H1 (cell line): ENCODE measurements around the gene MLC1. TPM values are rescaled to one million over a fixed set of nuclear protein-coding genes. Genes with fewer than 3 reads are reported as not detected.
A peak's percentile ranks its signal among the peaks of the same experiment; 100 is the strongest.

Experiments
- CTCF ChIA-PET: fragments of 300-600 bp; sonication (Branson Sonifier 250); formaldehyde crosslinking; loops from one replicate; lab custom pipeline; 2021; ENCODE audit not compliant: partially characterized antibody; lab: Charles Lee
- POLR2A ChIA-PET: fragments of 300-600 bp; sonication (Branson Sonifier 250); formaldehyde crosslinking; loops from one replicate; lab custom pipeline; 2021; ENCODE audit warnings: inconsistent platforms; ENCODE audit not compliant: partially characterized antibody; lab: Charles Lee
- DNase-seq, 2 experiments: peaks; one replicate each; pipeline versions ENCODE4 v3.0.0 to v3.0.0-alpha.2; 2010 to 2022; ENCODE audit warnings: low spot score in 2 of 2, low read depth in 1 of 2, mixed read lengths in 1 of 2
- FAIRE-seq: peaks from 2 replicates; lab custom pipeline; 2011; peaks lifted over from hg19 to GRCh38; lab: Jason Lieb, UNC
- H2AFZ ChIP-seq: 2 replicates; pipeline ENCODE4 v1.8.1; 2012; ENCODE audit warnings: low read length, inconsistent platforms
- H2AK5ac ChIP-seq: 2 replicates; pipeline ENCODE4 v1.6.1; 2013; ENCODE audit warnings: low read depth, low read length
- H2BK120ac ChIP-seq: replicated peaks from 2 replicates; pipeline ENCODE3; 2013; ENCODE audit warnings: low read depth, low read length, inconsistent platforms
- H2BK12ac ChIP-seq: 2 replicates; pipeline ENCODE4 v1.6.1; 2013; ENCODE audit warnings: low read depth, low read length
- H2BK15ac ChIP-seq: 2 replicates; pipeline ENCODE4 v1.6.1; 2013; ENCODE audit warnings: low read length
- H2BK20ac ChIP-seq: 2 replicates; pipeline ENCODE4 v1.6.1; 2013; ENCODE audit warnings: low read length
- H2BK5ac ChIP-seq: 2 replicates; pipeline ENCODE4 v1.6.1; 2013; ENCODE audit warnings: low read depth, low read length
- H3K14ac ChIP-seq: 2 replicates; pipeline ENCODE4 v1.6.1; 2013; ENCODE audit warnings: inconsistent platforms; ENCODE audit not compliant: insufficient read length
- H3K18ac ChIP-seq: 2 replicates; pipeline ENCODE4 v1.6.1; 2013; ENCODE audit warnings: low read length; ENCODE audit errors: extremely low read depth
- H3K23ac ChIP-seq: 2 replicates; pipeline ENCODE4 v1.6.1; 2013; ENCODE audit warnings: inconsistent platforms; ENCODE audit not compliant: insufficient read length
- H3K23me2 ChIP-seq: 2 replicates; pipeline ENCODE4 v1.6.1; 2013; ENCODE audit warnings: low read depth, low read length
- H3K27ac ChIP-seq: 2 replicates; pipeline ENCODE4 v1.6.1; 2011; ENCODE audit warnings: low read depth, low read length, inconsistent platforms
- H3K27me3 ChIP-seq, 4 experiments: replicated peaks in 1 of 4; 1 replicate in 1 of 4; 2 replicates in 3 of 4; pipeline versions ENCODE4 v1.6.1 to v1.8.1; 2011 to 2013; ENCODE audit warnings: low read length in 3 of 4, mild to moderate bottlenecking in 3 of 4, inconsistent platforms in 2 of 4, mixed read lengths in 2 of 4, moderate library complexity in 1 of 4; ENCODE audit not compliant: control insufficient read depth in 3 of 4, insufficient read depth in 3 of 4; ENCODE audit errors: extremely low read depth in 1 of 4
- H3K36me3 ChIP-seq, 4 experiments: 2 replicates each; pipeline versions ENCODE4 v1.6.1 to v1.8.1; 2011 to 2013; ENCODE audit warnings: mild to moderate bottlenecking in 4 of 4, low read length in 3 of 4, moderate library complexity in 2 of 4, control low read depth in 1 of 4, inconsistent platforms in 1 of 4; ENCODE audit not compliant: insufficient read depth in 4 of 4, control insufficient read depth in 2 of 4
- H3K4ac ChIP-seq: replicated peaks from 2 replicates; pipeline ENCODE3; 2013; ENCODE audit warnings: low read length, low read depth, mixed read lengths, inconsistent platforms; ENCODE audit not compliant: insufficient read length
- H3K4me1 ChIP-seq, 4 experiments: replicated peaks in 1 of 4; 1 replicate in 1 of 4; 2 replicates in 3 of 4; pipeline versions ENCODE4 v1.6.1 to v1.8.1; 2011 to 2013; ENCODE audit warnings: low read length in 3 of 4, inconsistent platforms in 2 of 4, mixed read lengths in 1 of 4; ENCODE audit not compliant: insufficient read depth in 4 of 4, control insufficient read depth in 3 of 4
- H3K4me2 ChIP-seq, 2 experiments: 2 replicates each; pipeline versions ENCODE4 v1.6.1 to v1.8.1; 2011 to 2013; ENCODE audit warnings: low read depth in 2 of 2, low read length in 2 of 2, control low read depth in 1 of 2, inconsistent platforms in 1 of 2, mild to moderate bottlenecking in 1 of 2; ENCODE audit not compliant: insufficient read depth in 1 of 2
- H3K4me3 ChIP-seq, 4 experiments: fragments of 200-600, 300-600 bp in 1 of 4; sonication (generic), shearing (Covaris generic), sonication (Bioruptor Twin) in 1 of 4; 2 replicates each; pipeline versions ENCODE4 v1.5.1 to v1.8.1; 2011 to 2016; ENCODE audit warnings: low read length in 4 of 4, low read depth in 3 of 4, control low read depth in 2 of 4, inconsistent platforms in 2 of 4, mild to moderate bottlenecking in 2 of 4, mixed read lengths in 1 of 4, moderate library complexity in 1 of 4; ENCODE audit not compliant: insufficient read depth in 2 of 4; ENCODE audit errors: extremely low read depth in 1 of 4
- H3K56ac ChIP-seq: replicated peaks from 2 replicates; pipeline ENCODE3; 2013; ENCODE audit warnings: low read depth, mild to moderate bottlenecking, mixed read lengths, low read length, inconsistent platforms; ENCODE audit not compliant: insufficient read length
- H3K79me1 ChIP-seq: 2 replicates; pipeline ENCODE4 v1.6.1; 2013; ENCODE audit warnings: low read depth, low read length, control low read depth
- H3K79me2 ChIP-seq, 2 experiments: 2 replicates each; pipeline versions ENCODE4 v1.6.1 to v1.8.1; 2012 to 2013; ENCODE audit warnings: low read length in 2 of 2, mild to moderate bottlenecking in 2 of 2, inconsistent platforms in 1 of 2; ENCODE audit not compliant: insufficient read depth in 2 of 2, control insufficient read depth in 1 of 2
- H3K9ac ChIP-seq, 4 experiments: replicated peaks in 1 of 4; 1 replicate in 1 of 4; 2 replicates in 3 of 4; pipeline versions ENCODE4 v1.6.1 to v1.8.1; 2011 to 2013; ENCODE audit warnings: low read depth in 3 of 4, low read length in 3 of 4, control low read depth in 2 of 4, mild to moderate bottlenecking in 2 of 4, moderate library complexity in 2 of 4, inconsistent platforms in 1 of 4; ENCODE audit errors: extremely low read depth in 1 of 4
- H3K9me3 ChIP-seq, 2 experiments: 2 replicates each; pipeline versions ENCODE4 v1.6.1 to v1.8.1; 2012 to 2013; ENCODE audit warnings: mild to moderate bottlenecking in 2 of 2, moderate library complexity in 2 of 2, control low read depth in 1 of 2, inconsistent platforms in 1 of 2, low read depth in 1 of 2, low read length in 1 of 2, mixed read lengths in 1 of 2; ENCODE audit not compliant: insufficient read depth in 2 of 2
- H4K20me1 ChIP-seq, 2 experiments: replicated peaks in 1 of 2; 2 replicates each; pipeline versions ENCODE3 to v1.8.1; 2011 to 2013; ENCODE audit warnings: inconsistent platforms in 2 of 2, low read length in 2 of 2, mild to moderate bottlenecking in 1 of 2; ENCODE audit not compliant: insufficient read depth in 2 of 2, control insufficient read depth in 1 of 2
- H4K5ac ChIP-seq: 2 replicates; pipeline ENCODE4 v1.6.1; 2013; ENCODE audit warnings: low read length, low read depth, mixed read lengths, inconsistent platforms; ENCODE audit not compliant: insufficient read length
- H4K8ac ChIP-seq: 2 replicates; pipeline ENCODE4 v1.8.0; 2013; ENCODE audit warnings: mild to moderate bottlenecking, moderate library complexity, low read length, inconsistent platforms; ENCODE audit not compliant: insufficient read depth; ENCODE audit errors: extremely low read depth
- H4K91ac ChIP-seq: replicated peaks from 2 replicates; pipeline ENCODE3; 2013; ENCODE audit warnings: low read length, mixed read lengths, inconsistent platforms; ENCODE audit not compliant: insufficient read length
- FOSL1 ChIP-seq: IDR thresholded peaks from 2 replicates; pipeline ENCODE4 v1.6.1; 2011; ENCODE audit warnings: mild to moderate bottlenecking, low read depth, low read length, moderate library complexity; ENCODE audit not compliant: insufficient read depth
- KDM1A ChIP-seq: fragments of 200-600, 300-600 bp; sonication (generic); IDR thresholded peaks from 2 replicates; pipeline ENCODE4 v1.7.1; 2016; ENCODE audit warnings: mild to moderate bottlenecking, low read length, borderline replicate concordance
- WGBS, 2 experiments: shearing (Covaris generic) in 1 of 2; methylation state at CpG; one replicate each; pipeline versions ENCODE4 v1.1.6 to v1.1.7; 2013 to 2015; ENCODE audit warnings: low lambda C conversion rate in 2 of 2, mixed read lengths in 2 of 2, inconsistent platforms in 1 of 2, low coverage in 1 of 2, missing lambda C conversion rate in 1 of 2; ENCODE audit not compliant: insufficient replicate concordance in 2 of 2, insufficient coverage in 1 of 2, insufficient read length in 1 of 2; ENCODE audit errors: extremely low coverage in 1 of 2, missing lambda C conversion rate in 1 of 2; 5-methylcytosine and 5-hydroxymethylcytosine counted together
- polyA plus RNA-seq, 7 experiments: library from polyadenylated mRNA; depleted of rRNA in 3 of 7; stranded (reverse) in 5 of 7; unstranded in 2 of 7; fragments of >200 nt in 5 of 7; fragments of 200-250 nt in 2 of 7; gene quantifications; 1 replicate in 5 of 7; 2 replicates in 1 of 7; 4 replicates in 1 of 7; pipeline versions ENCODE4 v1.2.1 to v1.2.3, GENCODE V29; 2011 to 2013; ENCODE audit warnings: missing spikeins in 2 of 7, mixed read lengths in 2 of 7
- total RNA-seq: library from RNA; stranded (reverse); fragmentation: NEBNext Ultra II Directional; extraction: Animal tissue kit (Norgen Biotek cat#: 25700); gene quantifications from 2 replicates; pipeline ENCODE4 v1.2.1, GENCODE V29; 2021

MLC1 gene
- total and polyA plus RNA-seq, 2 of the 8 experiments (the other 6 are each of a cell fraction or from before 2014, with no cell fraction given): 0.20 TPM; not detected in 1

DNA sequence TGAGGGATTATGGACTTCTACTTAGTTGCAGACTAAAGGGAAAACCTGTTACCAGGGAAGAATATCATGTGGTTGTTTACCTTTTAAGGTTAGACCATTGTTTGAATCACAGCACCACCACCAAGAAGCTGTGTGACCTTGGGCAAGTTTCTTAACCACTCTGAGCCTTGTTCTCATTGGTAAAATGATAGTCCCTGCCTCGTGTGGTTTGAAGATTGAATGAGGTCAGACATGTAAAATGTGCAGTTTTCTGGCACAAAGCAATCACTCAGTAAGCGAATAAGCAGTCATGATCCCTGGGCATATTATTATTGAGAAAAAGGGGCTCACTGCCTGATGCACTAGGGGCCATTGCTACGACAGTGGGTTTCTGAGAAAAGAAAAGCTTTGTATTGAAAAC lies 32.9 kb upstream of the MLC1 start:
- DNase-seq: no peak
- H3K4me1 ChIP-seq: no peaks in the 10 kb centered on the region
- no peak overlapping the region for H4K8ac ChIP-seq
- H3K36me3 ChIP-seq: no peaks in the 10 kb centered on the region
- H3K79me2 ChIP-seq: no peaks in the 10 kb centered on the region
- H2BK20ac ChIP-seq: no peak overlapping the region
- H3K4ac ChIP-seq: no peak overlapping the region
- H3K27ac ChIP-seq: no peak overlapping the region
- no peak overlapping the region for H4K5ac ChIP-seq
- 85% methylated on average over 3 of the region's 3 CpGs; no CpG with 5 or more reads in 1 of the 2 experiments for WGBS, 2 experiments
- H2AK5ac ChIP-seq: no peak overlapping the region
- H3K23ac ChIP-seq: no peak overlapping the region
- no peak overlapping the region for H3K56ac ChIP-seq
- H2BK15ac ChIP-seq: no peak overlapping the region
- no peak overlapping the region for H3K14ac ChIP-seq
- no peak overlapping the region for H3K9ac ChIP-seq
- H2BK12ac ChIP-seq: no peak overlapping the region
- 0 out of 2 replicates have a peak overlapping the region, but pooled peaks have one; percentile 37 for H2AFZ ChIP-seq
- no peak overlapping the region for H3K4me2 ChIP-seq
- no peak overlapping the region for H4K91ac ChIP-seq
- H3K4me3 ChIP-seq: no peak overlapping the region
- H3K27me3 ChIP-seq: peaks cover 0 to 3% (median 1%) of the 10 kb centered on the region in 4 experiments; a peak in 3 of 7 replicates
- ChIA-PET CTCF (interaction anchor here (1.1 to 2.4 kb wide), 3 partner anchors 12 to 88 kb away, joined by 3 to 9 read pairs (median 6); no protein-coding TSS in a partner anchor), POLR2A (interaction anchor here (3.0 kb wide), 1 partner anchor 9 kb away, joined by 7 read pairs; no protein-coding TSS in a partner anchor)
- H3K23me2 ChIP-seq: no peaks in the 10 kb centered on the region
- H2BK5ac ChIP-seq: no peak overlapping the region
- FAIRE-seq: no peak
- no peaks in the 10 kb centered on the region for H3K79me1 ChIP-seq
- no peaks in the 10 kb centered on the region for H3K9me3 ChIP-seq
- TF ChIP-seq FOSL1 (no peak), KDM1A (peak; percentile 82)
- no peak overlapping the region for H2BK120ac ChIP-seq
- H3K18ac ChIP-seq: no peak overlapping the region
- no peaks in the 10 kb centered on the region for H4K20me1 ChIP-seq
